H9 (cell line): ENCODE results near the gene GRIN2A. TPM values are rescaled to one million over a fixed set of nuclear protein-coding genes. Genes with fewer than 3 reads are reported as not detected.

Experiments used
- DNase-seq: peaks from one replicate; pipeline ENCODE4 v3.0.0-alpha.2; 2017
- H2AFZ ChIP-seq: one replicate; pipeline ENCODE4 v1.6.1; 2013; ENCODE audit warnings: mild to moderate bottlenecking, low read length, control low read depth, moderate library complexity
- H2AK5ac ChIP-seq: 2 replicates; pipeline ENCODE4 v1.6.1; 2013; ENCODE audit warnings: low read length, control low read depth, mixed read lengths; ENCODE audit not compliant: insufficient read length
- H2BK120ac ChIP-seq: one replicate; pipeline ENCODE4 v1.6.1; 2013; ENCODE audit warnings: low read depth, mild to moderate bottlenecking, low read length, control low read depth, inconsistent platforms; ENCODE audit not compliant: poor library complexity, severe bottlenecking
- H2BK12ac ChIP-seq: 2 replicates; pipeline ENCODE4 v1.6.1; 2013; ENCODE audit warnings: low read length, control low read depth, mixed read lengths, low read depth; ENCODE audit not compliant: insufficient read length
- H2BK15ac ChIP-seq: 2 replicates; pipeline ENCODE4 v1.6.1; 2013; ENCODE audit warnings: low read depth, low read length, control low read depth
- H2BK20ac ChIP-seq: one replicate; pipeline ENCODE4 v1.6.1; 2013; ENCODE audit warnings: low read depth, mild to moderate bottlenecking, low read length, control low read depth, inconsistent platforms; ENCODE audit not compliant: poor library complexity, severe bottlenecking
- H2BK5ac ChIP-seq: 2 replicates; pipeline ENCODE4 v1.6.1; 2013; ENCODE audit warnings: low read length, control low read depth, mixed read lengths; ENCODE audit not compliant: insufficient read length
- H3K14ac ChIP-seq: 2 replicates; pipeline ENCODE4 v1.6.1; 2013; ENCODE audit warnings: low read length, control low read depth; ENCODE audit not compliant: insufficient read depth
- H3K18ac ChIP-seq: 2 replicates; pipeline ENCODE4 v1.6.1; 2013; ENCODE audit warnings: low read depth, mild to moderate bottlenecking, mixed read lengths, low read length, control low read depth; ENCODE audit not compliant: insufficient read length
- H3K23ac ChIP-seq: 2 replicates; pipeline ENCODE4 v1.6.1; 2013; ENCODE audit warnings: low read length, control low read depth, mixed read lengths, low read depth; ENCODE audit not compliant: insufficient read length
- H3K23me2 ChIP-seq: 2 replicates; pipeline ENCODE4 v1.6.1; 2013; ENCODE audit warnings: low read depth, mild to moderate bottlenecking, mixed read lengths, low read length, control low read depth; ENCODE audit not compliant: insufficient read length, poor library complexity, severe bottlenecking
- H3K27ac ChIP-seq: 2 replicates; pipeline ENCODE4 v1.5.1; 2013; ENCODE audit warnings: low read length, control low read depth, mixed read lengths, low read depth; ENCODE audit not compliant: insufficient read length
- H3K27me3 ChIP-seq: 2 replicates; pipeline ENCODE4 v1.6.1; 2013; ENCODE audit warnings: low read length, control low read depth, inconsistent platforms; ENCODE audit not compliant: insufficient read depth
- H3K4ac ChIP-seq: 2 replicates; pipeline ENCODE4 v1.6.1; 2013; ENCODE audit warnings: low read depth, mild to moderate bottlenecking, control low read depth, inconsistent platforms, low read length, moderate library complexity
- H3K4me1 ChIP-seq: 2 replicates; pipeline ENCODE4 v1.6.1; 2013; ENCODE audit warnings: low read length, control low read depth, inconsistent platforms; ENCODE audit not compliant: insufficient read depth
- H3K4me2 ChIP-seq: 2 replicates; pipeline ENCODE4 v1.6.1; 2013; ENCODE audit warnings: low read length, control low read depth, mixed read lengths; ENCODE audit not compliant: insufficient read length, insufficient read depth
- H3K56ac ChIP-seq: 2 replicates; pipeline ENCODE4 v1.6.1; 2013; ENCODE audit warnings: low read depth, mild to moderate bottlenecking, mixed read lengths, low read length, control low read depth; ENCODE audit not compliant: insufficient read length
- H3K79me1 ChIP-seq: 2 replicates; pipeline ENCODE4 v1.6.1; 2013; ENCODE audit warnings: low read depth, mild to moderate bottlenecking, moderate library complexity, low read length, control low read depth, inconsistent platforms; ENCODE audit not compliant: insufficient read depth, poor library complexity, severe bottlenecking
- H3K79me2 ChIP-seq: 2 replicates; pipeline ENCODE4 v1.6.1; 2013; ENCODE audit warnings: low read length, control low read depth, inconsistent platforms; ENCODE audit not compliant: insufficient read depth
- H3K9ac ChIP-seq: 2 replicates; pipeline ENCODE4 v1.6.1; 2013; ENCODE audit warnings: low read length, control low read depth, mixed read lengths; ENCODE audit not compliant: insufficient read length; ENCODE audit errors: extremely low read depth
- H3K9me3 ChIP-seq: one replicate; pipeline ENCODE4 v1.6.1; 2013; ENCODE audit warnings: low read depth, low read length, inconsistent platforms; ENCODE audit not compliant: control insufficient read depth
- H3T11ph ChIP-seq: one replicate; pipeline ENCODE4 v1.6.1; 2013; ENCODE audit warnings: mild to moderate bottlenecking, low read length, control low read depth, inconsistent platforms
- H4K20me1 ChIP-seq: one replicate; pipeline ENCODE4 v1.6.1; 2013; ENCODE audit not compliant: control insufficient read depth, insufficient read length, insufficient read depth
- H4K5ac ChIP-seq: 2 replicates; pipeline ENCODE4 v1.6.1; 2013; ENCODE audit warnings: low read depth, mild to moderate bottlenecking, mixed read lengths, low read length, control low read depth; ENCODE audit not compliant: insufficient read length
- H4K8ac ChIP-seq: replicated peaks from 2 replicates; pipeline ENCODE4 v1.6.1; 2013; ENCODE audit warnings: low read length, control low read depth, mixed read lengths, low read depth; ENCODE audit not compliant: insufficient read length
- H4K91ac ChIP-seq: 2 replicates; pipeline ENCODE4 v1.6.1; 2013; ENCODE audit warnings: low read depth, mild to moderate bottlenecking, moderate library complexity, mixed read lengths, low read length, control low read depth; ENCODE audit not compliant: insufficient read length
- H3K27ac Mint-ChIP-seq, 3 experiments: 2 replicates in 2 of 3; 3 replicates in 1 of 3; pipeline ENCODE4 v1.8.0; 2020 to 2021; ENCODE audit warnings: mixed read lengths in 3 of 3, mild to moderate bottlenecking in 1 of 3, moderate library complexity in 1 of 3
- H3K27me3 Mint-ChIP-seq: 2 replicates; pipeline ENCODE4 v1.8.0; 2021; ENCODE audit warnings: low read depth, mild to moderate bottlenecking, moderate library complexity, mixed read lengths
- H3K36me3 Mint-ChIP-seq, 3 experiments: 2 replicates in 2 of 3; 3 replicates in 1 of 3; pipeline ENCODE4 v1.8.0; 2020 to 2021; ENCODE audit warnings: low read depth in 3 of 3, mixed read lengths in 3 of 3; ENCODE audit not compliant: insufficient read depth in 1 of 3
- H3K4me1 Mint-ChIP-seq, 2 experiments: 2 replicates each; pipeline ENCODE4 v1.8.0; 2020; ENCODE audit warnings: mixed read lengths in 2 of 2
- H3K4me3 Mint-ChIP-seq, 2 experiments: 2 replicates in 1 of 2; 3 replicates in 1 of 2; pipeline ENCODE4 v1.8.0; 2020 to 2021; ENCODE audit warnings: mild to moderate bottlenecking in 2 of 2, mixed read lengths in 2 of 2, moderate library complexity in 1 of 2
- H3K9me3 Mint-ChIP-seq, 2 experiments: 2 replicates in 1 of 2; 3 replicates in 1 of 2; pipeline ENCODE4 v1.8.0; 2020; ENCODE audit warnings: mild to moderate bottlenecking in 2 of 2, mixed read lengths in 2 of 2, moderate library complexity in 1 of 2
- CTCF ChIP-seq: fragments of 200-600 bp; sonication (generic); conservative IDR thresholded peaks from 3 replicates; pipeline ENCODE4 v1.8.0; 2021; ENCODE audit warnings: antibody characterized with exemption, mild to moderate bottlenecking
- WGBS: extraction: QIAGEN DNeasy Blood & Tissue Kit; methylation state at CpG from one replicate; pipeline ENCODE4 v1.1.7; 2013; ENCODE audit warnings: missing lambda C conversion rate, low lambda C conversion rate, mixed read lengths; ENCODE audit not compliant: insufficient read length; ENCODE audit errors: extremely low coverage; 5-methylcytosine and 5-hydroxymethylcytosine counted together
- total RNA-seq: library from RNA; stranded (reverse); gene quantifications from 2 replicates; pipeline ENCODE4 v1.2.1, GENCODE V29; 2021

The GRIN2A gene
- total RNA-seq, 1 experiment from 2014 or later, result 1.5 TPM

GRCh38 chr16:9739301-9739700 lies 442.9 kb downstream of the GRIN2A start:
- Histone ChIP-seq H3K79me2 (0 out of 2 replicates have a peak, but pooled peaks cover 1% of the 10 kb centered on the region), H2AFZ (no peak overlapping the region), H3K56ac (no peak overlapping the region), H3K4me1 (no peaks in the 10 kb centered on the region; the same call in 1 of the 2 replicates), H4K20me1 (no peaks in the 10 kb centered on the region), H2BK12ac (no peak overlapping the region), H4K8ac (no peak overlapping the region), H2BK20ac (no peak overlapping the region), H3K18ac (no peak overlapping the region), H4K5ac (no peak overlapping the region), H2AK5ac (no peak overlapping the region), H2BK5ac (no peak overlapping the region), H2BK120ac (no peak overlapping the region), H3K27ac (no peak overlapping the region), H3K14ac (no peak overlapping the region), H3K4me2 (no peak overlapping the region), H3K9me3 (no peaks in the 10 kb centered on the region), H3K27me3 (no peaks in the 10 kb centered on the region), H2BK15ac (no peak overlapping the region), H3K4ac (no peak overlapping the region), H4K91ac (no peak overlapping the region), H3K79me1 (no peaks in the 10 kb centered on the region), H3K9ac (no peak overlapping the region), H3K23me2 (no peaks in the 10 kb centered on the region), H3T11ph (no peak overlapping the region), H3K23ac (no peak overlapping the region)
- no peak for DNase-seq
- WGBS, result no CpG with 5 or more reads among the region's 6 CpGs
- TF ChIP-seq CTCF, result no peak
- no peaks in the 10 kb centered on the region for H3K27me3 Mint-ChIP-seq
- H3K4me1 Mint-ChIP-seq, result no peaks in the 10 kb centered on the region
- H3K36me3 Mint-ChIP-seq, result no peaks in the 10 kb centered on the region
- H3K4me3 Mint-ChIP-seq, result no peak overlapping the region
- H3K27ac Mint-ChIP-seq, result no peak overlapping the region
- H3K9me3 Mint-ChIP-seq, result no peaks in the 10 kb centered on the region
